Measurements from ENCODE around the gene LCE1E.

- no peak for TF ChIP-seq CTCF (IDR thresholded peaks at IDR 0.05; ENCODE audit: low read length)
- no peak for TF ChIP-seq EZH2phosphoT487 (IDR thresholded peaks at IDR 0.05; ENCODE audit: low read length)
- TF ChIP-seq EZH2 (optimal IDR thresholded peaks at IDR 0.05; ENCODE audit: low read depth, low read length), result no peak
These were observed 25.6 kb downstream of the LCE1E start, which contains the start of gene LCE1B for GRCh38 chr1:152811671-152812070.

Data from MM.1S (cell line).